Stimulated activated CD8-positive, alpha-beta memory T cell treated with anti-CD3 and anti-CD28 coated beads, Interleukin-4, amount 100 ng/mL, for 4 hours (primary cell): Measurements from ENCODE around the gene CDC45.

Source experiments
- DNase-seq, 2 donors: peaks; one replicate each; pipeline ENCODE4 v3.0.0-alpha.2; 2020; ENCODE audit warnings: low read depth in 2 of 2, low spot score in 1 of 2

CDC45 gene

GRCh38 chr22:19514831-19515565 is 35.3 kb downstream of the CDC45 start:
- DNase-seq = no peak

- no peak for DNase-seq
These were observed 36.1 kb downstream of the CDC45 start for GRCh38 chr22:19515654-19516377.

- DNase-seq = no peak
These were observed 36.9 kb downstream of the CDC45 start for GRCh38 chr22:19516378-19517170.

- DNase-seq = no peak
These were observed 37.4 kb downstream of the CDC45 start for GRCh38 chr22:19517171-19517500.

- DNase-seq = no peak
These were observed 38.3 kb downstream of the CDC45 start for GRCh38 chr22:19517919-19518611.

GRCh38 chr22:19518635-19519034 is 38.9 kb downstream of the CDC45 start:
- DNase-seq = no peak

- DNase-seq = no peak
These were observed 39.6 kb downstream of the CDC45 start for GRCh38 chr22:19519041-19519926.

- no peak for DNase-seq
These were observed 40.3 kb downstream of the CDC45 start for GRCh38 chr22:19520007-19520406.

- no peak for DNase-seq
These were observed 41.0 kb downstream of the CDC45 start for GRCh38 chr22:19520566-19521305.

GRCh38 chr22:19522190-19522880 is 42.6 kb downstream of the CDC45 start:
- DNase-seq = no peak

- DNase-seq = no peak
These were observed 43.1 kb downstream of the CDC45 start for GRCh38 chr22:19522881-19523239.

GRCh38 chr22:19523240-19524169 is 43.8 kb downstream of the CDC45 start:
- no peak for DNase-seq

GRCh38 chr22:19524170-19525115 is 44.7 kb downstream of the CDC45 start, which contains the start of gene CLDN5:
TSS of gene CLDN5 (minus strand) at chr22:19524410. CDS start at chr22:19524255, 155 bp downstream.
- DNase-seq = no peak

- no peak for DNase-seq
These were observed 45.5 kb downstream of the CDC45 start for GRCh38 chr22:19525116-19525660.

- DNase-seq = no peak
These were observed 45.9 kb downstream of the CDC45 start for GRCh38 chr22:19525666-19526065.

GRCh38 chr22:19526076-19526701 is 46.5 kb downstream of the CDC45 start:
- DNase-seq = no peak
